ENCODE results near the gene SPATA6L.

- no peak for TF ChIP-seq POLR2A (IDR thresholded peaks at IDR 0.05)
- TF ChIP-seq CTCF (IDR thresholded peaks at IDR 0.05): no peak
These were observed 44.3 kb downstream of the SPATA6L start for GRCh38 chr9:4622016-4622415.
